ENCODE data around the gene MARCHF9. TPM values are rescaled to one million over a fixed set of nuclear protein-coding genes. Genes with fewer than 3 reads are reported as not detected.

The MARCHF9 gene
- polyA plus RNA-seq, 1 of the 3 experiments (the other 2 are of a cell fraction), result 24.2 TPM

DNA sequence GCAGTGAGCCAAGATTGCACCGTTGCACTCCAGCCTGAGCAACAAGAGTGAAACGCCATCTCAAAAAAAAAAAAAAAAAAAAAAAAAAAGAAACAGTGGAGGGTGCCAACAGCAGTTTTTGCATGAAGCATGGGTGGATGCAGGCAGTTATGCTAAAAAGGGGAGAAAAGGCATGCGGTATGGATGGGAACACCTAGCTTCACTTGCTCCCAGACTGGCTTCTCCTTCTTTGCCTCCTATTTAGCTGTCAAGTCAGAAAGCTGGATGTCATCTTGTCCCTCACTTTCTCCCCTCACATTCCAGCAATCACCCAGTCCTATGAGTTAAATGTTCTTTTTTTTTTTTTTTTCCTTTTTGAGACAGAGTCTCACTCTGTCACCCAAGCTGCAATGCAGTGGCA is 20.1 kb downstream of the MARCHF9 start:
- Histone ChIP-seq H3F3A (replicated peaks; ENCODE audit: insufficient read depth) (peaks cover 3% of the 10 kb centered on the region), H3K27me3 (ENCODE audit: insufficient read depth) (no peaks in the 10 kb centered on the region), H3K36me3 (replicated peaks in 1 of 2; ENCODE audit: control insufficient read depth in 1 of 2, insufficient read depth in 2 of 2, low read length in 1 of 2) (peaks cover 2 to 4% of the 10 kb centered on the region in 2 experiments), H2AFZ (ENCODE audit: low read depth) (no peak overlapping the region), H3K4me3 (ENCODE audit: low read depth in 2 of 2, low read length in 1 of 2) (no peak overlapping the region), H3K9ac (no peak overlapping the region), H3K4me1 (ENCODE audit: control insufficient read depth in 1 of 2, insufficient read depth in 2 of 2, low read depth in 1 of 2, low read length in 1 of 2) (peaks cover 3 to 12% of the 10 kb centered on the region in 2 experiments; a peak in 1 of 4 replicates), H4K20me1 (ENCODE audit: insufficient read depth) (no peaks in the 10 kb centered on the region), H3K9me3 (no peaks in the 10 kb centered on the region), H3K27ac (ENCODE audit: low read depth in 2 of 2, low read length in 1 of 2) (no peak overlapping the region), H3K4me2 (no peak overlapping the region), H3K9me2 (no peaks in the 10 kb centered on the region), H3K79me2 (ENCODE audit: insufficient read depth) (peaks cover 32% of the 10 kb centered on the region)
- WGBS (ENCODE audit: low lambda C conversion rate), result 90% methylated on average over 3 of the region's 3 CpGs
- TF ChIP-seq POLR2AphosphoS5 (IDR thresholded peaks at IDR 0.05; ENCODE audit: low read depth, low read length), result no peak
- TF ChIP-seq MEF2A (IDR thresholded peaks at IDR 0.05; ENCODE audit: borderline replicate concordance, low read depth), result no peak
- TF ChIP-seq, protein P1, sequence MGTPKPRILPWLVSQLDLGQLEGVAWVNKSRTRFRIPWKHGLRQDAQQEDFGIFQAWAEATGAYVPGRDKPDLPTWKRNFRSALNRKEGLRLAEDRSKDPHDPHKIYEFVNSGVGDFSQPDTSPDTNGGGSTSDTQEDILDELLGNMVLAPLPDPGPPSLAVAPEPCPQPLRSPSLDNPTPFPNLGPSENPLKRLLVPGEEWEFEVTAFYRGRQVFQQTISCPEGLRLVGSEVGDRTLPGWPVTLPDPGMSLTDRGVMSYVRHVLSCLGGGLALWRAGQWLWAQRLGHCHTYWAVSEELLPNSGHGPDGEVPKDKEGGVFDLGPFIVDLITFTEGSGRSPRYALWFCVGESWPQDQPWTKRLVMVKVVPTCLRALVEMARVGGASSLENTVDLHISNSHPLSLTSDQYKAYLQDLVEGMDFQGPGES (IDR thresholded peaks at IDR 0.05; ENCODE audit: low read depth, low read length), result no peak
- TF ChIP-seq EZH2phosphoT487 (IDR thresholded peaks at IDR 0.05; ENCODE audit: borderline replicate concordance, low read depth), result no peak
- no peak for TF ChIP-seq GABPA (IDR thresholded peaks at IDR 0.05; ENCODE audit: low read depth)
- TF ChIP-seq RFX5 (IDR thresholded peaks at IDR 0.05; ENCODE audit: low read length), result no peak
- TF ChIP-seq, protein P2, sequence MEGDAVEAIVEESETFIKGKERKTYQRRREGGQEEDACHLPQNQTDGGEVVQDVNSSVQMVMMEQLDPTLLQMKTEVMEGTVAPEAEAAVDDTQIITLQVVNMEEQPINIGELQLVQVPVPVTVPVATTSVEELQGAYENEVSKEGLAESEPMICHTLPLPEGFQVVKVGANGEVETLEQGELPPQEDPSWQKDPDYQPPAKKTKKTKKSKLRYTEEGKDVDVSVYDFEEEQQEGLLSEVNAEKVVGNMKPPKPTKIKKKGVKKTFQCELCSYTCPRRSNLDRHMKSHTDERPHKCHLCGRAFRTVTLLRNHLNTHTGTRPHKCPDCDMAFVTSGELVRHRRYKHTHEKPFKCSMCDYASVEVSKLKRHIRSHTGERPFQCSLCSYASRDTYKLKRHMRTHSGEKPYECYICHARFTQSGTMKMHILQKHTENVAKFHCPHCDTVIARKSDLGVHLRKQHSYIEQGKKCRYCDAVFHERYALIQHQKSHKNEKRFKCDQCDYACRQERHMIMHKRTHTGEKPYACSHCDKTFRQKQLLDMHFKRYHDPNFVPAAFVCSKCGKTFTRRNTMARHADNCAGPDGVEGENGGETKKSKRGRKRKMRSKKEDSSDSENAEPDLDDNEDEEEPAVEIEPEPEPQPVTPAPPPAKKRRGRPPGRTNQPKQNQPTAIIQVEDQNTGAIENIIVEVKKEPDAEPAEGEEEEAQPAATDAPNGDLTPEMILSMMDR (IDR thresholded peaks at IDR 0.05), result no peak
- TF ChIP-seq SMC3 (IDR thresholded peaks at IDR 0.05; ENCODE audit: low read depth, low read length), result no peak
- TF ChIP-seq, protein P3, sequence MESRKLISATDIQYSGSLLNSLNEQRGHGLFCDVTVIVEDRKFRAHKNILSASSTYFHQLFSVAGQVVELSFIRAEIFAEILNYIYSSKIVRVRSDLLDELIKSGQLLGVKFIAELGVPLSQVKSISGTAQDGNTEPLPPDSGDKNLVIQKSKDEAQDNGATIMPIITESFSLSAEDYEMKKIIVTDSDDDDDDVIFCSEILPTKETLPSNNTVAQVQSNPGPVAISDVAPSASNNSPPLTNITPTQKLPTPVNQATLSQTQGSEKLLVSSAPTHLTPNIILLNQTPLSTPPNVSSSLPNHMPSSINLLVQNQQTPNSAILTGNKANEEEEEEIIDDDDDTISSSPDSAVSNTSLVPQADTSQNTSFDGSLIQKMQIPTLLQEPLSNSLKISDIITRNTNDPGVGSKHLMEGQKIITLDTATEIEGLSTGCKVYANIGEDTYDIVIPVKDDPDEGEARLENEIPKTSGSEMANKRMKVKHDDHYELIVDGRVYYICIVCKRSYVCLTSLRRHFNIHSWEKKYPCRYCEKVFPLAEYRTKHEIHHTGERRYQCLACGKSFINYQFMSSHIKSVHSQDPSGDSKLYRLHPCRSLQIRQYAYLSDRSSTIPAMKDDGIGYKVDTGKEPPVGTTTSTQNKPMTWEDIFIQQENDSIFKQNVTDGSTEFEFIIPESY (IDR thresholded peaks at IDR 0.05; ENCODE audit: borderline replicate concordance, low read depth), result no peak
- ChIA-PET POLR2A (no interaction called here), CTCF (interaction anchor here (1.2 to 2.3 kb wide), 2 partner anchors 18 to 19 kb away, joined by 3 to 7 read pairs; no protein-coding TSS in a partner anchor)
- no peak for DNase-seq

DNA sequence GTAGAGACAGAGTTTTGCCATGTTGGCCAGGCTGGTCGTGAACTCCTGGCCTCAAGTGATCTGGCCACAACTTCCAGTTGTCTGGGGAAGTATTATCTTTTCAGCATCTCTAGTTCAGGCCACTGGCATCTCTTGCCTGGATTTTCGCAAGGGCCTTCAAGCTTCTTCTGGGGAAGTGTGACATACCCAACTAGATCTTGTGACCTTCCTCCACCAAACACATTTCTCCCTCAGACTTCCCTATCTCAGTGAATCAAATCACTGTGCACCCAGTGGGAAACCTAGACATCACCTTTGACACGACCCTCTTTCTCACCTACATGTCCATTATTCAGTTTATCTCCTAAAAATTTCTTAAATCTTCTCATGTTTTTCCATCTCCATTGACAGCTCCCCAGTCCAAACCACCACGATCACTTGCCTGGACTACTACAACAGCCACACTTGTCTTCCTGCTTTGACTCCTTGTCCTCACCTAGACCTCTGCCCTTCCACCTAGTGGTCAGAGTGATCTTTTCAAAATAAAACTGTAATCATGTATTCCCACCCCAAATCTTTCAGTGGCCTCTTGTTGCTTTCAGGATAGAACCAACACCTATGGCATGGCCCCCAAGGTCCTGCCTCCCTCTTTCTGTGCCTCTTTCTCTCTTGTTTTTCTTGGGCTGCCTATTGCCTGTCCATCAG is 20.8 kb downstream of the MARCHF9 start:
- Histone ChIP-seq H3K4me1 (ENCODE audit: control insufficient read depth in 1 of 2, insufficient read depth in 2 of 2, low read depth in 1 of 2, low read length in 1 of 2) (peaks cover 3 to 11% of the 10 kb centered on the region in 2 experiments; a peak in 1 of 4 replicates), H3K9me2 (no peaks in the 10 kb centered on the region), H3K4me3 (ENCODE audit: low read depth in 2 of 2, low read length in 1 of 2) (no peak overlapping the region), H3K27me3 (ENCODE audit: insufficient read depth) (no peaks in the 10 kb centered on the region), H3K9me3 (no peaks in the 10 kb centered on the region), H2AFZ (ENCODE audit: low read depth) (no peak overlapping the region), H3K36me3 (replicated peaks in 1 of 2; ENCODE audit: control insufficient read depth in 1 of 2, insufficient read depth in 2 of 2, low read length in 1 of 2) (peaks cover 7 to 8% of the 10 kb centered on the region in 2 experiments), H3K4me2 (no peak overlapping the region), H3K27ac (ENCODE audit: low read depth in 2 of 2, low read length in 1 of 2) (no peak overlapping the region), H3K79me2 (ENCODE audit: insufficient read depth) (peaks cover 26% of the 10 kb centered on the region), H4K20me1 (ENCODE audit: insufficient read depth) (no peaks in the 10 kb centered on the region), H3F3A (replicated peaks; ENCODE audit: insufficient read depth) (peaks cover 6% of the 10 kb centered on the region), H3K9ac (no peak overlapping the region)
- CTCF ChIA-PET, result interaction anchor here (0.7 to 2.3 kb wide), 4 partner anchors 19 to 145 kb away, joined by 3 to 7 read pairs (median 3); no protein-coding TSS in a partner anchor
- TF ChIP-seq, protein P2 (IDR thresholded peaks at IDR 0.05), result peak; percentile 16; the same call in 1 of the 2 replicates
- no peak for TF ChIP-seq EP300 (IDR thresholded peaks at IDR 0.05; ENCODE audit: borderline replicate concordance in 1 of 2, low read depth in 1 of 2, low read length in 1 of 2)
- POLR2A ChIA-PET, result no interaction called here
- no peak for DNase-seq
- 93% methylated on average over 4 of the region's 4 CpGs for WGBS (ENCODE audit: low lambda C conversion rate)

Measured in SK-N-SH (cell line).